GM12872 (cell line): ENCODE measurements around the gene PODNL1.

ENCODE experiments used
- CTCF ChIP-seq: IDR thresholded peaks from 3 replicates; pipeline ENCODE4 v1.5.1; 2011; ENCODE audit warnings: low read depth, mild to moderate bottlenecking, low read length, moderate library complexity; ENCODE audit not compliant: insufficient read depth

Gene PODNL1

GRCh38 chr19:13983213-13983889 lies 45.1 kb upstream of the PODNL1 start:
- TF ChIP-seq CTCF, result no peak

- no peak for TF ChIP-seq CTCF
Observed at GRCh38 chr19:13982773-13983172, 44.6 kb upstream of the PODNL1 start.

GRCh38 chr19:13981988-13982501 lies 43.8 kb upstream of the PODNL1 start:
- TF ChIP-seq CTCF, result no peak

- no peak for TF ChIP-seq CTCF
Observed at GRCh38 chr19:13981467-13981866, 43.2 kb upstream of the PODNL1 start.

- TF ChIP-seq CTCF, result no peak
Observed at GRCh38 chr19:13981021-13981420, 42.8 kb upstream of the PODNL1 start.

GRCh38 chr19:13980340-13980739 lies 42.1 kb upstream of the PODNL1 start:
- no peak for TF ChIP-seq CTCF

- TF ChIP-seq CTCF, result no peak
Observed at GRCh38 chr19:13979686-13980085, 41.5 kb upstream of the PODNL1 start.
